ENCODE results near the gene SGCA. TPM values are rescaled to one million over a fixed set of nuclear protein-coding genes. Genes with fewer than 3 reads are reported as not detected.

The SGCA gene
- total RNA-seq, 2 donors from 2014 or later, result 0.51 to 2.6 TPM

DNA sequence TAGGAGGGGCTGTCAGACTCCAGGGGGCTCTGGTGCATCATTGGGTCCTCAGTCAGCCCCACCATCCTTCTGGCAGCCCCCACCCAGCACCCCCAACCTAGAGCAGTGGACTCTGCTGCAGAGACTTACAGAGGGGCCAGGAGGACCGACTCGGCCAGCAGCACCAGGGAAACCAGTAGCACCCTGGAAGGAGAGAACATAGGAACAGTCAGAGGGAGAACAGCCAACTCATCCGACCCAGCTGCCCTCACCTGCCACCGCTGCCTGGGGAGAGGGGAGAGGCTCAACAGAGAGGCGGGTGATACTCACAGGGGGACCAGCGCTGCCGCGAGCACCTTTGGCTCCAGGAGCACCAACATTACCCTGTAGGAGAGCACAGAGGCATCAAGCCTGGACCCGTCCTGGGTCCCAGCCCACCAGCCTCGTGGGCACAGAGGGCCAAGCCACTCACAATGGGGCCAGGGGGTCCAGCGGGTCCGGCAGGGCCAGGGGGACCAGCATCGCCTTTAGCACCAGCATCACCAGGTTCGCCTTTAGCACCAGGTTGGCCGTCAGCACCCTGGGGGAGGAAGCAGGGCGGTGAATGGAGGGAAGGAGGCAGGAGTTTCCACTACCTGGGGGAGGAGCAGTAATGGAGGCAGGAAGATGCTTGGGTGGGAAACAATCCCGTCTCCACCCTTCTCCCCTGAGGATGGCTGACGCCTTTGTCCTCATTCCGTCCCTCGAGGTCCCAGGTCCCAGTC is 23.9 kb downstream of the SGCA start:
- no peak for DNase-seq
- no peak overlapping the region for H3K9ac ChIP-seq (ENCODE audit: extremely low read depth, low read length, poor library complexity, severe bottlenecking)
- H3K27me3 ChIP-seq (ENCODE audit: control insufficient read depth, insufficient read depth, low read length, poor library complexity, severe bottlenecking), result no peaks in the 10 kb centered on the region
- H3K36me3 ChIP-seq (ENCODE audit: control insufficient read depth, insufficient read depth, low read length), result peaks cover 15% of the 10 kb centered on the region
- Mint-ChIP-seq H3K36me3 (ENCODE audit: low read depth) (peaks cover 45% of the 10 kb centered on the region), H3K4me1 (peaks cover under 1% of the 10 kb centered on the region), H3K27me3 (ENCODE audit: insufficient read depth) (no peaks in the 10 kb centered on the region), H3K9me3 (no peaks in the 10 kb centered on the region), H3K4me3 (no peak overlapping the region), H3K27ac (no peak overlapping the region)
- no peak overlapping the region for H3K4me3 ChIP-seq (ENCODE audit: low read length)
- H3K27ac ChIP-seq (ENCODE audit: low read depth, low read length), result no peak overlapping the region
- 90 to 94% methylated on average over 10 to 20 of the region's 20 CpGs for WGBS, 2 experiments (ENCODE audit: insufficient coverage in 1 of 2, insufficient read length in 1 of 2)
- no peak for TF ChIP-seq CTCF (conservative IDR thresholded peaks at IDR 0.05)
- H3K9me3 ChIP-seq (ENCODE audit: control insufficient read depth, low read length), result no peaks in the 10 kb centered on the region
- H3K4me1 ChIP-seq (ENCODE audit: control insufficient read depth, insufficient read depth, low read length), result no peaks in the 10 kb centered on the region

- WGBS, 2 experiments (ENCODE audit: insufficient coverage in 1 of 2, insufficient read length in 1 of 2), result 91 to 92% methylated on average over 5 to 8 of the region's 8 CpGs
- H3K4me1 Mint-ChIP-seq, result no peaks in the 10 kb centered on the region
Observed at GRCh38 chr17:50190293-50190602, 24.4 kb downstream of the SGCA start.

DNA sequence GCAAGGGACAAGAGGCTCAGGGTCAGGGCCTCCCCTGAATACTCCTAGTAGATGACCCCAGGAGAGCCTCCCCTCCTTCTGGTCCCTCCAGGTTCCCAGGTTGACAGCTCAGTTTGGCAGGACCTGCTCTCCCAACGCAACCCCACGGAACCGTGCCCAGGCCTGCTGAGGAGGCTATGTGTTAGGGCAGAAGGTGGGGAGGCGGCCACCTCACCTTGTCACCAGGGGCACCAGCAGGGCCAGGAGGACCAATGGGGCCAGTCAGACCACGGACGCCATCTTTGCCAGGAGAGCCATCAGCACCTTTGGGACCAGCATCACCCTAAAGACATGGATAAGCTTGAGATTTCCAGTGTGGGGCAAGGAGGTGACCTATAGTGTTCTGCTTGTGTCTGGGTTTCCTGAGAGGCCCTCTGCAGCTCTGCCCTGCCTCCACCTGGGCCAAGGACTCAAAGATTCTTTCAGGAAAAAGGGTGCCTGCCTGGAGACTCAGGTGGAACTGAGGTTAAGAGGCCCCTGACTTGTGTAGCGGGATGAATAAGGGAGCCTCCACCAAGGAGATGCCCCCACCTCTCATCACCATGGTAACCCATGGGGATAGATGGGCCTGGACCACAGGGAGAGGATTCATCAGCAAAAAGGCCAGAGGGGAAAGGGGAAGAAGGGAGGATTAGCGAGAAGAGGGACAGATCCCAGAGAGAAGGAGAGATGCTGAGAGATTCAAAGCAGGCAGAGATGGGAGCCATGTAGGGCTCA is 25.0 kb downstream of the SGCA start:
- H3K36me3 Mint-ChIP-seq (ENCODE audit: low read depth), result peaks cover 41% of the 10 kb centered on the region
- Histone ChIP-seq H3K9ac (ENCODE audit: extremely low read depth, low read length, poor library complexity, severe bottlenecking) (no peak overlapping the region), H3K27me3 (ENCODE audit: control insufficient read depth, insufficient read depth, low read length, poor library complexity, severe bottlenecking) (no peaks in the 10 kb centered on the region), H3K4me3 (ENCODE audit: low read length) (no peak overlapping the region), H3K36me3 (ENCODE audit: control insufficient read depth, insufficient read depth, low read length) (peaks cover 15% of the 10 kb centered on the region), H3K4me1 (ENCODE audit: control insufficient read depth, insufficient read depth, low read length) (no peaks in the 10 kb centered on the region), H3K9me3 (ENCODE audit: control insufficient read depth, low read length) (no peaks in the 10 kb centered on the region), H3K27ac (ENCODE audit: low read depth, low read length) (no peak overlapping the region)
- H3K27me3 Mint-ChIP-seq (ENCODE audit: insufficient read depth), result no peaks in the 10 kb centered on the region
- TF ChIP-seq CTCF (conservative IDR thresholded peaks at IDR 0.05), result no peak
- no peaks in the 10 kb centered on the region for H3K4me1 Mint-ChIP-seq
- no peak for DNase-seq
- H3K27ac Mint-ChIP-seq, result no peak overlapping the region
- H3K4me3 Mint-ChIP-seq, result no peak overlapping the region
- WGBS, 2 experiments (ENCODE audit: insufficient coverage in 1 of 2, insufficient read length in 1 of 2), result 91 to 95% methylated on average over 7 to 8 of the region's 8 CpGs
- H3K9me3 Mint-ChIP-seq, result no peaks in the 10 kb centered on the region

More at GRCh38 chr17:50190293-50190602, 24.4 kb downstream of the SGCA start:
- Mint-ChIP-seq H3K27ac (no peak overlapping the region), H3K27me3 (ENCODE audit: insufficient read depth) (no peaks in the 10 kb centered on the region), H3K4me3 (no peak overlapping the region), H3K9me3 (no peaks in the 10 kb centered on the region), H3K36me3 (ENCODE audit: low read depth) (peaks cover 43% of the 10 kb centered on the region)
- Histone ChIP-seq H3K4me3 (ENCODE audit: low read length) (no peak overlapping the region), H3K27me3 (ENCODE audit: control insufficient read depth, insufficient read depth, low read length, poor library complexity, severe bottlenecking) (no peaks in the 10 kb centered on the region), H3K36me3 (ENCODE audit: control insufficient read depth, insufficient read depth, low read length) (peaks cover 15% of the 10 kb centered on the region), H3K27ac (ENCODE audit: low read depth, low read length) (no peak overlapping the region), H3K9me3 (ENCODE audit: control insufficient read depth, low read length) (no peaks in the 10 kb centered on the region), H3K4me1 (ENCODE audit: control insufficient read depth, insufficient read depth, low read length) (no peaks in the 10 kb centered on the region), H3K9ac (ENCODE audit: extremely low read depth, low read length, poor library complexity, severe bottlenecking) (no peak overlapping the region)
- no peak for DNase-seq
- TF ChIP-seq CTCF (conservative IDR thresholded peaks at IDR 0.05), result no peak

Measured in endodermal cell (in vitro differentiated cells).